GM19193 (cell line): ENCODE data around the gene MED12L.

Source experiments
- POLR2A ChIP-seq: IDR thresholded peaks from 4 replicates; pipeline ENCODE4 v1.6.1; 2011; ENCODE audit not compliant: insufficient read depth, insufficient read length; ENCODE audit errors: extremely low read depth

MED12L gene

DNA sequence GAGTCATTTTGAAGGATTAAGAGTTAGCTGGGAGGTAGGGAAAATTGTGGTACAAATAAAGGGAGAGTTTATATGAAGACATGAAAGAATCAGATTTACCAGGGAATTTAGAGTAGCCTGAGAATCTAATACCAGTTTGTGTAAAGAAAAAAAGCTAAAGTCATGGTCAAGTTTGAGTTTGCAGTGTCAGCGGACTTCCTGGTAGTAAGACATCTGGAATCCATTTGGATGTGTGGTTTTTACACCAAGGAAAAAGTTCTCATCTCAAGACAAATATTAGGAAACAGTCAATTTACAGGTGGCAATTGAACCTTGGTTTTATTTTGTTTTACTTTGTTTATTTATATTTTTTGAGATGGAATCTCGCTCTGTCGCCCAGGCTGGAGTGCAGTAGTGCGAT lies 300.6 kb downstream of the MED12L start:
- TF ChIP-seq POLR2A, result no peak

DNA sequence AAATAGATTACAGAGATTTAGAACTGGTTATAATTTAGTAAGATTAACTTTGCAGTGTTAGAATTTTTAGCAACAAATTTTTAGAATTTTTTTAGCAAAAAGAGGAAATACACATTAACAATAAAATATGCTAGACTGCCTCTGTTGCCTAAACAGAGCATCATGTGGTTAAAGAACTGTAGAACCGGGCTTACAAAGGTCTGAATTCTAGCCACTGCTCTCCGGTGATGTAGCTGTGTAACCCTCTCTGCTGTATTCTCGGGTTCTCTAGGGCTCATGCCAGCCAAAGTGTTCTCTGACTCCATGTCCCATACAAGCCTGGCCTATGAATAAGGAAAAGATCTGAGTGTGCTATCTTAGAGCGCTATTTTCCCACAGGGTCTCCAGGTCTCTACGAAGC lies 302.0 kb downstream of the MED12L start:
- no peak for TF ChIP-seq POLR2A

DNA sequence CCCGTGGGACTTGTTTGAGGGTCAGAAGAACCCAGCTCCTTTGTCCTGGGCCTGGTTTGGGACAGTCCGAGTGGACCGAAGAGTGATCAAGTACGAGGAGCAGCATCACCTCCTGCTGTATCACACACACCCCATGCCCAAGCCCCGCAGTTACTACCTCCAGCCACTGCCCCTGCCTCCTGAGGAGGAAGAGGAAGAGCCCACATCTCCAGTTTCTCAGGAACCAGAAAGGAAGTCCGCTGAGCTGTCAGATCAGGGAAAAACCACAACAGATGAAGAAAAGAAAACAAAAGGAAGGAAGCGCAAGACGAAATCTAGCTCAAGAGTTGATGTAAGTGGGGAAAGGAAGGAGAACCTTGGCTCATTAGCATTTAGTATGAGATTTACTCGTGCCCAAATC lies 302.4 kb downstream of the MED12L start:
- no peak for TF ChIP-seq POLR2A

DNA sequence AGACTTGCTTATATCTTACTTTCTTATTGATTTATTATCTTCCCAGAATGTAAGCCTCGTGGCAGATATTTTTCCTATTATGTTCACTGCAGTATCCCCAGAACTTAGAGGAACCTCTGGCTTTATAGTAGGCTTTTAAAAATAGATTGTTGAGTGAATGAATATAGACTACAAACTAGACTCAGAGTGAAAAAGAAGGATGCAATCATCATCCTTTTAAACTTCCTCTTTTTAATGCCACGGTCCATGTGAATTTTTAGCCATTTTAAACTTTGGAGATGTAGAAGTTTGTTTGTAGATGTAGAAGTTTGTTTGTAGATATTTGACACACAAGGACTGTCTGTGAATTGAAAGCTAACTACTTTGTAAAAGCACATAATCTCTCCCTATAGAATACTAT lies 306.3 kb downstream of the MED12L start:
- TF ChIP-seq POLR2A, result no peak

DNA sequence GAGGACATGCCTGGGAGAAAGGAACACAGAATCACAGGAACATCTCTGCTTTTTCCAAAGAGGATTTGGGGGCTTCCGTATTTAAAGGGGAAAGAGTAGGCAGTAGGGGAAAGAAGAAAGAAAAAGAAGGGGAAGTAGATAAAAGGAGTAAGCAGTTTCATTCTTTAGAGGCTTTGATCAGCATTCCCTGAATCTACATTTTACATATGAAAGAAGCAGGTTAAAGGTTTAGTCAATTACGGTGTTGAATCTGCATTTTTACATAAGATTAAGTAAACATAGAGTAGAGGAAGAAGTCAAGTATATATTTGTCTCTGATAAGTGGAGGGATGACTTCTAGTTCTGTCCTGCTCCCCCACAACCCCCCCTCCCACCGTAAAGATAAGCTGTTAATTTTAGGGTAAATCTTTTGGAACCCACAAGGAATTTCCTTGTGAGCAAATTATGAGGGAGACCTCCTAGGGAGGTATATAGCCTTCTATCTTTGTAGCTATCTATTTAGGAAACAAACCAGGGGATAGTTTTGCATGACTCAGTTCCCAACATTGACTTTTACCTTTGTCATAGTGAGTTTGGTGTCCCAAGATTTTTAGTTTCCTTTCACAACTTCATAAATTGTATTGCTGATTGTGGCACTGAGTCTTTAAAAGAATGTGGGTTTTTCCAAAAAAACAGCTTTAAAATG lies 307.8 kb downstream of the MED12L start:
- no peak for TF ChIP-seq POLR2A

DNA sequence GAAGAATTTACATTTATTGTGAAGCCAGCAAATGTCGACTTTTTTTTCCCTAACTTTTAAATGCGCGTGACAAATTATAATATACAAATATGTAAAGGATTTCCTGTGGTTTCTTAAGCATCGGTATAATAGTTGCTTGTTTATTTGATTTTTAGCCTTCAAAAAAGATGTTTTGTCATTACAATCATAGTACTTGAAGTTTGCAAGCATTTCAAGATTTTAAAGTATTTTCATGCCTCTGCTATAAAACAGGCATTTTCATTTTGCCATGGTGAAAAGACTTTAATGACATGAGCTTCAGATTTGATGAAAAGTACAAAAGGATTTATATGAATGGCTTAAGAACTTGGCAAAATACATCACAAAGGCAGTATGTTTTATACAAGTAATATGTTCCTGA lies 308.5 kb downstream of the MED12L start:
- no peak for TF ChIP-seq POLR2A

DNA sequence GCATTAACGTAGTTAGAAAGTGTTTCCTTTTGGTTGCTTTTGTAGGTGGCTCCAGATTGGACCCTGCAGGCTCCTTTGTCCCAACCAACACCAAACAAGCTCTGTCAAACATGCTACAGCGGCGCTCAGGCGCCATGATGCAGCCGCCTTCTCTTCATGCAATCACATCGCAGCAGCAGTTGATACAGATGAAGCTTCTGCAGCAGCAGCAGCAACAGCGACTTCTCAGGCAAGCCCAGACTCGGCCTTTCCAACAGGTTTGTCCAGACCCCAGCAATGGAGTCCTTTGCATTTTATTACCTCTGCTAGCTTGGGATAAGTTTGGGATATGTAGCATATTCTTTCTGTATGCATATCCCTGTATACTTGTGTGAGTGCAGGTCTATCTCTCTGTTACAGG lies 309.1 kb downstream of the MED12L start:
- TF ChIP-seq POLR2A, result no peak

DNA sequence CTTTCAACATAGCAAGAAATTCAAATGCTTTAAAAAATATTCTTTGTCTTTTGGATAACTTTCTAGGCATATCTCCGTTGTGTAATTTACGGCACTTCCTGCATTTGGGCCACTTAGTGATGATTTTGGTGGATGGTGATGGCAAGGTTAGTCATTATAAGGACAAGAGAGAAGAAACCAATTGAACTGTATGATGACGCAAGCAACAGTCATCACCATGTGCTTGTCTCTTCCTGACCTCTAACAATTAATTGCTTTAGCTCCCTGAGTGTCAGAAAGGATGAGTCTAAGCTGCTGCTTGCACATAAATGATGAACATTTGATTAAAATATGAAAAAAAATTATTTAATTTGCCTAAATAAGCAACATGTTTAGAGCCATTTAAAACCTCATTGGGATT lies 310.3 kb downstream of the MED12L start:
- no peak for TF ChIP-seq POLR2A

DNA sequence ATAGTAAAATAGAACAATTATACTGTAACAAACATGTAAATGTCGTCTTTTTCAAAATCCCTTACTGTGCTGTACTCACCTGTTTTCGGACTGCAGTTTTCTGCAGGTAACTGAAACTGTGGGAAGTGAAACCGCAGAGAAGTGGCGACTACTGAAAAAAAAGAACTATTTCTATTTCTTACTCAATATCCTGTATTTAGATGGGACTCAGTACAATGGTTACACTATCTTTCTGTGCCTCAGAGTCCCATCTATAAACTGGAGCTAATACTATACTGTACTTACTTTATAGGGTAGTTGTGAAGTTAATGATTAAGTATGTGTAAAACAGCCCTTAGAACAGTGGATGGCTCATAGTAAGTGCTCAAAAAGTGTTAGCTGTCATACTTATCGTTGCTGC lies 313.4 kb downstream of the MED12L start:
- no peak for TF ChIP-seq POLR2A

DNA sequence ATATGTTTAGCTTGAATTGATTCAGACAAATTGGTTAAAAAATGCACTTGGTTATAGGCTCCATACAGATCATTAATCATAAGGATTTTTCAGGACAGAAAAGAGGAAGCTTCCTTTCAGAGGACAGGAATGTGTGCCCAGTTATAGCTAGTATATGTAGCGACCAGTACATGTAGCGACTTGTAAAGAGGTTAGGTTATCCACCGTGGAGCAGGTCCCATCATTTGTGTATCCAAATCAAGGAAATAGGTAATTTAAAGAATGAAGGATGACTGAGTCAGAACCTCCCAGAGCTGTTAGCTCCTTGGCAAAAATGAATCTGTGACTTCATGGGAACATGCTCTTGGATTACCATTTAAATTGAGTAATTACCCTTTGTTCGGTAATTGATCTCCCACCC lies 314.9 kb downstream of the MED12L start:
- no peak for TF ChIP-seq POLR2A

DNA sequence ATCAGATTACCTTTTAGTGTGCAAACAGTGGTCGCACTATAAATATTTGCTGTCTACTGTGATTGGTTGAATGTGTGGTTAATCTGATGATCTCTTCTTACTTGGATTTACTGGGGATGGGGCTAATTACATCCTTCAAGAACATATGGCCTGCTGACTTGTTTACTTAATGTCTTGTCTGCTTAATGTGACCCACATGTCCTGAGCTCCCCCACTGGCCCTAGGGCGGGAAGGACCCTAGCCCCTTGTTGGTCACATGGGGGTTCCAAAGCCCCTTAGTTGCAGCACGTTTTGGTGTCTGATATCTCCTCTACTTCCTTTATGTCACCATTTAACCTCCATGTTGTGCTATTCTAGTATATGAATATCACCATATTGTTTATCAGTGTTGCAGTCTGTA lies 316.9 kb downstream of the MED12L start:
- TF ChIP-seq POLR2A, result no peak

DNA sequence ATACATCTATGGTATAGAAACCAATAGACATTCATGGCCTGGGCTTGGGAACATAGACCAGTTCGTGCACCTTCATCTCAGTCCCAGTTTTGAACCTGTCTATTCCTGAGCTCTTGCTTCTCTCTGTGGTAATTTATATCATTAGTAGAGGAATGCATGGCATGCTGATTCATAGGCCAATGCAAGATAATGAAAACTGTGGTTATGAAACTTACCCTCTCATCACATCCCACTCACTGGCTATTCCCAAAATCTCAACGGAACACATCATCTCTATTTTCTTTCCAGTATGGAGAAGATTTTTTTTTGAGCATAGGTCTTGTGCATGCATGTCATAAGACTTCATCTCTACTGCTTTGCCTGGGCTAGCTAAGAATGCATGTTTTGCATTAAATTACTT lies 317.8 kb downstream of the MED12L start:
- TF ChIP-seq POLR2A, result no peak

DNA sequence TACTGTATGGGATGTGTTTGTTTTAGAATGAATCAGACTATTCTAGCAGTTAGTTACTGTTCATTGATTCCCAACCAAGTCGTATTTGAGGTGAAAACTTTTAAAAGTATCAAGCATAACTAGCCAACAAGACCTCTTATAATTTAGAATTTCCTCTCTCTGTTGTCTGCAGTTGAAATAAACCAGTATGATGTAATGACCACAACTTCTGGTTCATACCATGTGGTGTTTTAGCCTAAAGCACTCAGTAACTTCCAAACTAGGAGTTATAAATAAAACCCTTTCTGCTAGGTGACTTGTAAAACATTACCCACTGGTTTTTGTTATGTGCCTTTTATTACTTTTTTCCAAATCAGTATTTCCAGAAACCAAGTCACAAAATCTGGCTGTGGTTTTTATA lies 318.9 kb downstream of the MED12L start:
- TF ChIP-seq POLR2A, result no peak

DNA sequence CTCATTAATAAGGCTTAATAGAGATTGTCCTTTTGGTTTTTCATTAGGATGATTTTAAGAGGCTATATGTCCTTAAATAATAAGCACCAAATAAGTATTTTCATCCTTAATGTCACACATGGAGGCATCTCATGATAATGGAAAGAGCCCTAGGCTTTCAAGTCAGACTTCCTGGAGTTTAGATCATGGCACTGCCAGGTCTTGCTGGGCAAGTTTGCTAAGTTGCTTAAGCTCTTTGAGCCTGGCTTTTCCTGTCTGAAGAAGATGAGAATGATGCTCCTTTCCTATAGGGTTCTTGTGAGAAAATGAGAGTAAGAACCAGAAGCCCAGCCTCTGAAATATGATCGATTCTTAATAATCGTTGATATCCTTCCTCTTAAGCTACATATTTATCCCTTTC lies 322.5 kb downstream of the MED12L start:
- TF ChIP-seq POLR2A, result no peak

DNA sequence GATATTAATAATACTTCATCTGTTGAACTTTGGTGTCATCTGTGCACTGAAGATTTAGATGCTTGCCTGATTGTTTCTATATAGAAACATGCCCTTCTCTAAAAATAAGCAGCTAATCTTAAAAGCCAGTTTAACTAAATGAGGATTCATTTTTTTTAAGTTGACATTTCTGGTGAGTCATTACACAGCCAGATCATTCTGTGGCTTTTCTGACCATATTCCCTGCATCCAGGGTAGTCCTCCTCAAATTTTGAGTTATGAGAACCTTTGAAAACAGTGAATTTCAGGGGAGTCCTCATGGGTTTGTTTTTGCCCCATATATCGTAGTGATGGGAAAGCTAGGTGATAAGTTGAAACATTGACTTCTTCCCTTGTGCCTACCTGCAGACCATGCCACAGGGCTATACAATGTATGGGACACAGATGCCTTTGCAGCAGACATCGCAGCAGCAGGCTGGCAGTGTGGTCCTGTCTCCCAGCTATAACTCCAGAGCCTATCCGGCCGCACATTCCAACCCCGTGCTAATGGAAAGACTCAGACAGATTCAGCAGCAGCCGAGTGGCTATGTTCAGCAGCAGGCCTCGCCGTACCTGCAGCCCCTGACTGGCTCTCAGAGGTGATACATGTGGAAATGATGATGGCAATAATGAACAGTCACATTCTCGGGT lies 325.6 kb downstream of the MED12L start:
- TF ChIP-seq POLR2A, result no peak

DNA sequence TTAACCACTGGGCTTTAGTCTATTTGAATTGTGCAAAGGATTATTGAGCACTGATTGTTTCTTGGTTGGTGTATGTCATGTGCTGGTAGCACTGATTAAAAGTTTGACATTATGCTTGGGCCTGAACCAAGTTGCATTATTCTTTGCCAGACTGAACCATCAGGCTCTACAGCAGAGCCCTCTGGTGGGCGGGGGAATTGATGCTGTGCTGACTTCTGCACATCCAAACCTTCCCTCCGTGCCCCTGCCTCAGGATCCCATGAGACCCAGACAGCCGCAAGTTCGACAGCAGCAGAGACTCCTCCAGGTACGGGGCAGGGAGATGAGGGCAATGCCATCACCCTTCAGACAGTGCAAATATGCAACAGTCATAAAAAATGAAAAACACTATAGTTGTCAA lies 327.5 kb downstream of the MED12L start:
- no peak for TF ChIP-seq POLR2A

DNA sequence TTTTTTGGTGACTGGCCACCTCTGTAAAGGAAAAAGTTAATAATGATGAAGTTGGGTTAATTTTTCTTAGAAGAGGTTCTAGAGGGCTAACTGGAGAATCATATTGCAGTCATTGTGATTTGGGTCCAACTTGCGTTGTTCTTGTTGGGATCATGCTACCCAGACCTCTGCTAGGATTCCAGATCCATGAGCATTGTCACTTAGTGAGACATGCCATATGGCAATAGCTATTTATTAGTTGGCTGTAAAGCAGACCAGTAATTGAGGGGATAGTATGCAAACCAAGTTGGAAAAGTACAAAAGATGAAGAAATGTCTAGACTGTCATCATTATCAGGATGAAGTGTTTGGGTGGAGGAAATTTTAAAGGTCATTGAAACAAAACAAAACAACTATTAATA lies 329.8 kb downstream of the MED12L start:
- no peak for TF ChIP-seq POLR2A
